Frontal cortex (tissue), 4 donors: ENCODE data around the gene PFN3. TPM values are rescaled to one million over a fixed set of nuclear protein-coding genes. Genes with fewer than 3 reads are reported as not detected.
A peak's percentile ranks its signal among the peaks of the same experiment; 100 is the strongest.
"Not testable (repeated sequence)": the region's sequence is repeated elsewhere in the genome, so short reads cannot be mapped to it uniquely, and the experiment has no call there.

Experiments
- DNase-seq, 2 donors: peaks; one replicate each; pipeline ENCODE4 v3.0.0; 2012; ENCODE audit warnings: low spot score in 2 of 2
- FAIRE-seq: peaks from 2 replicates; lab custom pipeline; 2012; peaks lifted over from hg19 to GRCh38; lab: Jason Lieb, UNC
- total RNA-seq: library from RNA; depleted of rRNA; stranded (reverse); fragments of >200 nt; gene quantifications from one replicate; pipeline ENCODE4 v1.2.3, GENCODE V29; 2014
- donor health status: control.
- donor health status: control.
- donor health status: control.

The PFN3 gene
- total RNA-seq, 1 donor from 2014 or later, result 0.82 TPM

- FAIRE-seq (no peak), DNase-seq (peak; percentile 76 to 85)
Observed at GRCh38 chr5:177366528-177367322, 33.7 kb downstream of the PFN3 start.

GRCh38 chr5:177365845-177366527 is 34.5 kb downstream of the PFN3 start:
- DNase-seq, result no peak
- no peak for FAIRE-seq

GRCh38 chr5:177364159-177364962 is 36.1 kb downstream of the PFN3 start:
- FAIRE-seq, result no peak
- DNase-seq, result no peak

- no peak for DNase-seq
- no peak for FAIRE-seq
Observed at GRCh38 chr5:177363565-177363964, 36.9 kb downstream of the PFN3 start.

GRCh38 chr5:177362610-177363507 is 37.6 kb downstream of the PFN3 start:
- FAIRE-seq (no peak), DNase-seq (peak in 1 of 2 donors; percentile 78)

- FAIRE-seq (no peak), DNase-seq (no peak)
Observed at GRCh38 chr5:177362292-177362609, 38.2 kb downstream of the PFN3 start.

- FAIRE-seq, result no peak
- DNase-seq, result no peak
Observed at GRCh38 chr5:177361418-177362291, 38.8 kb downstream of the PFN3 start.

GRCh38 chr5:177360740-177361139 is 39.7 kb downstream of the PFN3 start:
- DNase-seq, FAIRE-seq: not testable (repeated sequence)

- DNase-seq, result no peak
- no peak for FAIRE-seq
Observed at GRCh38 chr5:177359860-177360259, 40.6 kb downstream of the PFN3 start.

GRCh38 chr5:177359451-177359851 is 41.0 kb downstream of the PFN3 start:
- FAIRE-seq, result no peak

GRCh38 chr5:177358370-177358819 is 42.1 kb downstream of the PFN3 start:
- FAIRE-seq, result no peak

More at GRCh38 chr5:177359451-177359851, 41.0 kb downstream of the PFN3 start:
- no peak for DNase-seq

GRCh38 chr5:177357459-177358351 is 42.8 kb downstream of the PFN3 start, which contains the start of gene RGS14:
Gene RGS14, plus strand, starts transcription at chr5:177357924. Its CDS starts 101 bp downstream, at chr5:177358025.
- no peak for FAIRE-seq
- DNase-seq, result peak in 1 of 2 donors; percentile 58

More at GRCh38 chr5:177358370-177358819, 42.1 kb downstream of the PFN3 start:
- no peak for DNase-seq

- DNase-seq, result no peak
- no peak for FAIRE-seq
Observed at GRCh38 chr5:177357146-177357458, 43.4 kb downstream of the PFN3 start.

- FAIRE-seq (no peak), DNase-seq (no peak)
Observed at GRCh38 chr5:177356746-177357145, 43.7 kb downstream of the PFN3 start.

- no peak for DNase-seq
- no peak for FAIRE-seq
Observed at GRCh38 chr5:177355868-177356168, 44.6 kb downstream of the PFN3 start.

GRCh38 chr5:177355162-177355867 is 45.1 kb downstream of the PFN3 start:
- DNase-seq, result no peak
- no peak for FAIRE-seq

- no peak for FAIRE-seq
Observed at GRCh38 chr5:177354711-177355110, 45.8 kb downstream of the PFN3 start.

More at GRCh38 chr5:177354711-177355110, 45.8 kb downstream of the PFN3 start:
- DNase-seq, result no peak
